Muscle of arm (tissue), 12 donors: ENCODE data around the gene B4GALT3. TPM values are rescaled to one million over a fixed set of nuclear protein-coding genes. Genes with fewer than 3 reads are reported as not detected.
A peak's percentile ranks its signal among the peaks of the same experiment; 100 is the strongest.

Source experiments
- DNase-seq: peaks from one replicate; pipeline ENCODE4 v3.0.0-alpha.2; 2013
- polyA plus RNA-seq, 12 donors: library from polyadenylated mRNA; unstranded; fragments of 120-200 nt; gene quantifications; one replicate each; pipeline ENCODE4 v1.2.1, GENCODE V29; 2013; ENCODE audit not compliant: insufficient read length in 12 of 12

The B4GALT3 gene
- polyA plus RNA-seq, 12 donors = 18.8 to 41.2 (median 24.5) TPM; not detected in 1

- no peak for DNase-seq
Observed at GRCh38 chr1:161209790-161210409, 32.6 kb upstream of the B4GALT3 start.

GRCh38 chr1:161207173-161207572, 29.9 kb upstream of the B4GALT3 start:
- no peak for DNase-seq

DNA sequence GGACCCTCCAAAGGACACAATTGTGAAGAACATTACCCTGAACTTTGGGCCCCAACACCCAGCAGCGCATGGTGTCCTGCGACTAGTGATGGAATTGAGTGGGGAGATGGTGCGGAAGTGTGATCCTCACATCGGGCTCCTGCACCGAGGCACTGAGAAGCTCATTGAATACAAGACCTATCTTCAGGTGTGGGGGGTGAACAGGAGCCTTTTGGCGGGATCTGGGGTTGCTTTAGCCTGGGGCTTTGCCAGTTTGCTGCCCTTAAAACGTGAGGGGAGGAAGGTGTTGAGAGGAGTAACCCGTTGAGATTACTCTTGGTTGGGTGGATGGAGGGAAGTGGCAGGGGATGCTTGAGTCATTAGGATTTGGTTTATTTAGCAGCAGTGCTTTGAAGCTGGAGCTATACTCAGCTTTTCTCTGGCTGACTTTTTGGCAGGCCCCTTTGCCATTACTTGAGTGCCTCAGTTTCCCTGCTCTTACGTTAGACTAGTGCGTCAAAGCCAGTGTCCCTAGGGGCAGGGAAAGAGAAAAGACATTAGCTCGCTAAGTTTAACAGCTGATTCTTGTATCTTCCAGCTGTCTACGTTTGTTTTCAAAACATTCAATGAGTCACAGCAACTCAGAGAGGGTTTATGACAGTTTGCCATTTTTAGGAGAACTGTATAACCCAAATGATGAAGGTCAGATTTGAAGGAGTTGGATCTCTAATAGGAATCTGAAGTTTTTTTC, 29.3 kb upstream of the B4GALT3 start:
- DNase-seq = no peak

GRCh38 chr1:161201836-161202712, 24.8 kb upstream of the B4GALT3 start, which contains the start of gene NDUFS2:
Gene NDUFS2, plus strand, starts transcription at chr1:161202367. Its CDS starts 19 bp downstream, at chr1:161202386.
- peak; percentile 98 for DNase-seq

- peak; percentile 70 for DNase-seq
Observed at GRCh38 chr1:161200992-161201835, 23.9 kb upstream of the B4GALT3 start.

- DNase-seq = no peak
Observed at GRCh38 chr1:161200421-161200991, 23.2 kb upstream of the B4GALT3 start.

- DNase-seq = no peak
Observed at GRCh38 chr1:161199506-161200139, 22.3 kb upstream of the B4GALT3 start.

DNA sequence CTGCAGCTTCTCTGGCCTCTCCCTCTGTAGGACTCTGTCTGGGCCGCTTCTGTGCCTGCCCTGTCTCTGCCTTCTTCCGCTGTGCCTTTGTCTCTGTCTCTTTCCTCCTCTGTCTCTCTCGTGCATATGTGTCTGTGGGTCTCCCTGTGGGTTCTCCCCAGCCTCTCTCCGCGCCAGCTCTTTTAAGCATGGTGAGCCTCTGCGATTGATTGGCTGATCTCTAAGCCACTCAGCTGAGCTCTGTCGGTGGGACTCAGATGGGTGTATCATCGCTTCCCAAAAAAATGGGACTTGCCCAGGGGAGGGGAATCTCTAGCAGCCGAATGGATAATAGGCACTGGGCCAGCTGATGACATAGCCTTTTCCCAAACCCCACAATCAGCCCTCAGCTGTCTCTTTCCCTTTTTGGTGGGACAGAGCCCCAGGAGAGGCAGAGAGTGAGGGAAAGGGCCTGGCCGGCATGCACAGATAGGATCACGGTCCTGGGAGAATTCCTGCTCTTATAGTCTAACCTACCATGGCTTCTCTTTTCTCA, 21.7 kb upstream of the B4GALT3 start, which contains the start of gene ADAMTS4:
Gene ADAMTS4 (minus strand): TSS at position 158 of the 535 bp plus-strand sequence. CDS start 427 bp downstream, outside the sequence.
- peak; percentile 87 for DNase-seq

DNA sequence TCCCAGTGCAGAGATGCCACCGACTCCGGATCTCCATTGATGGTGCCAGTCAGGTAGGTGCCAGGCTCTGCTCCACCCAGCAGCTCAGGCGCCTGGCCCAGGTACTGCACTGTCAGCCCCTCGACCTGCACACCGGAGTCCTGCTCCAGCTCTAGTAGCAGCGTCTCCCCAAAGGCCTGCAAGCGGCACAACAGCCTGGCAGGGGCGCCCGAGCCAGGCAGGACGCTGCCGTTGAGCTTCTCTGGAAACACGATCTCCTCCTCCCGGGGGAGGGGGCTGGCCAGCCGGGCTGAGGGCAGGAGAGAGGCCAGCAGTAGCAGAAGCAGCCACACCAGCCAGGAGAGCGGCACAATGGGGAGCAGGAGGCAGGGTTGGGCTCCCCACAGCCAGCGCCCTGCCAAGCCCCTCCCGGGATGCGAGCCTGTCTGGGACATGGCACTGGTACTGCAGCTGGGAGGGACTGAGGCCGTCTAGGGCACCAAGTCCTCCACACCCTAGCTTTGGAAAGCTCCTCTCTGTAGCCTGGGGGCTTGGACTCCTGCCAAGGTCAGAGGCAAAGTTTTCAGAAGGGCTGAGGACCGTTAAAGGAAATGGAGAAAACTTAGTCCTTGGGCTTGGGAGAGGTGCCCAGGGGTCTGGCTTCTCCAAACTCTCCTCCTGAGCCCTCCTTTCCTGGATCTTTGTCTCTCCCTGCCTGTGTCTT, 21.0 kb upstream of the B4GALT3 start:
- DNase-seq = peak; percentile 59

DNA sequence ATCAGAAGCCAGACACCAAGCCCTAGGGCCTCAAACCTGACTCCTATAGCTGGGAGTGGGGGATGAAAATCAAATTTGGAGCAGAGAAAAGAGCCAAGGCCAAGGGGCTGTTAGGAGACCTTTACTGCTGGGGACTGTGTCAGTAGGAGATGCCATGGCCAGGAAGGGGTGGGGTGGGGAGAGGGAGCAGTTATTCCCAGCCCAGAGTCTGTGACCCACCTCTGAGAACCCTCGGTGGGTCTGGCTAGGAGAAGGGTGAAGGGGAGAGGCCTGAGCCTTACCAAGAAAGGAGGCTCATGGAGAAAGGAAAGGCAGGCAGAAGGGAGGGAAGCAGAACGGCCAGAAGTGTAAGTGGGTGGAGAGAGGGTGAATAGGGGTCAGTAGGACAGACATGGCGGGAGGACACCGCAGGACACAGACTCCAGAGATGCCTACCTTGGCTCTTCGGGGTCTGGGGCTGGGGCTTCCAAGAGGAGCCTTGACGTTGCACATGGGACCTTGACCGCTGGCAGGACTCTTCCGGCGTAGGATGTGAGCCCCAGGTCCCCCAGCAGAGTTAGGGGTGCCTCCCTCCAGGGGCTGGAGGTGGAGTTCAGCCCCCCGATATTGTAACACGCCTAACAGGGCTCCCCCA, 20.4 kb upstream of the B4GALT3 start:
- DNase-seq = no peak

DNA sequence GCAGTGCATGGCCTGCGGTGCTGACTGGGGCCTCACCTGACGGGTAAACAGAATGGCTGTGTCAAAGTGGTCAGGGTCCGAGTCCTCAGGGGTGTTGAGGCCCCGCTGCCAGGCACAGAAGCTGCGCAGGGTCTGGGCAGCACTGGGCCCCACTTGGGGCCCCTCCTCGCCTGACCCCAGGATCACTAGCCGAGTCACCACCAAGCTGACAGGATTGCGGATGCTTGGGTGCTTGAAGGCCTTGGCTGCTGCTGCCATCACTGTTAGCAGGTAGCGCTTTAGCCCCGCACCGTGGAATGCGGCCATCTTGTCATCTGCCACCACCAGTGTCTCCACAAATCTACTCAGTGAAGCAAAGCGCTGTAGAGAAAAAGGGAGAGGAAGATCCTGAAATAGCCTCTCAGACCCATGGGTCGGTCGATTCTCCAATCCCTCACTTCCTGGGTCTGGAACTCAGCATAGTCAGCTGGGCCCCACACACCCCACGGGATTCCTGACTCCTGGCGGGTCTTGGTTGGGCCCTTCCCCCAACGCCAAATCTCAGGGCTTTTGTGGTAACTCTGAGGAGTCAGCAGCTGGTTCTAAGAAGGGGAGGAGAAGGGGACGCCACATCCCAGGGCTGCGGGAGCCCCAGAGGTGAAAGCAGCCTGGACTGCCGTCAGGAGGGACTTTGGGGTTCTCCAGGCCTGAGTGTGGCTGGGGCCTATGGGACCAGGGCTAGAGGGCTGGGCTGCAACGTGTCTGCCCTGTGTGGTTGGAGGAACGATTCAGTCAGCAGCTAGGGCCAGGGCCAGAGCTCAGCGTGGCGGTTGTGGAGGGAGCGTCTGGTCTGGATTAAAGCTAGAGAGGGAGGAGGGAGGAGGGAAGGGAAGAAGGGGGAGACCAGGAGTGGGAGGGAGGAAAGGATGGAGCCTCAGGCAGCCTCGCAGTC, 19.5 kb upstream of the B4GALT3 start:
- DNase-seq = peak; percentile 91

- DNase-seq = no peak
Observed at GRCh38 chr1:161196111-161196510, 18.8 kb upstream of the B4GALT3 start.

DNA sequence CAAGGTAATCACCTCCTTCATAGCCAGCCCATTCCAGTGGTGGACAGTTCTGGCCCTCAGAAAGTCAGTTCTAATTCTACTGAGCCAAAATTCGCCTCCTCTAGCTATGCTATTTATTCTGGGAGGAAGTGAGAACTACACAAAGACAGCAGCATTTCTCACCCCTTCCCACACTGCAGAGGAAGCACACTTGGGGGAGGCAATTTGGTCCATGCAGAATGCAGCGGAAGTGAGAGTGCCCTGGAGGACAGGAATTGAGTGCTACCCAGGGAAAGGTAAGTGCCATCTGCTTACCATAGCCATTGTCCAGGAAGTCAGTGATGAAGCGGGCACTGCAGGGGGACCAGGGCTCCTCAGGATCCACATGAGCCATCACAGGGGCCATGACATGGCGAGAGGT, 17.9 kb upstream of the B4GALT3 start:
- DNase-seq = no peak

- no peak for DNase-seq
Observed at GRCh38 chr1:161193561-161194235, 16.4 kb upstream of the B4GALT3 start.

DNA sequence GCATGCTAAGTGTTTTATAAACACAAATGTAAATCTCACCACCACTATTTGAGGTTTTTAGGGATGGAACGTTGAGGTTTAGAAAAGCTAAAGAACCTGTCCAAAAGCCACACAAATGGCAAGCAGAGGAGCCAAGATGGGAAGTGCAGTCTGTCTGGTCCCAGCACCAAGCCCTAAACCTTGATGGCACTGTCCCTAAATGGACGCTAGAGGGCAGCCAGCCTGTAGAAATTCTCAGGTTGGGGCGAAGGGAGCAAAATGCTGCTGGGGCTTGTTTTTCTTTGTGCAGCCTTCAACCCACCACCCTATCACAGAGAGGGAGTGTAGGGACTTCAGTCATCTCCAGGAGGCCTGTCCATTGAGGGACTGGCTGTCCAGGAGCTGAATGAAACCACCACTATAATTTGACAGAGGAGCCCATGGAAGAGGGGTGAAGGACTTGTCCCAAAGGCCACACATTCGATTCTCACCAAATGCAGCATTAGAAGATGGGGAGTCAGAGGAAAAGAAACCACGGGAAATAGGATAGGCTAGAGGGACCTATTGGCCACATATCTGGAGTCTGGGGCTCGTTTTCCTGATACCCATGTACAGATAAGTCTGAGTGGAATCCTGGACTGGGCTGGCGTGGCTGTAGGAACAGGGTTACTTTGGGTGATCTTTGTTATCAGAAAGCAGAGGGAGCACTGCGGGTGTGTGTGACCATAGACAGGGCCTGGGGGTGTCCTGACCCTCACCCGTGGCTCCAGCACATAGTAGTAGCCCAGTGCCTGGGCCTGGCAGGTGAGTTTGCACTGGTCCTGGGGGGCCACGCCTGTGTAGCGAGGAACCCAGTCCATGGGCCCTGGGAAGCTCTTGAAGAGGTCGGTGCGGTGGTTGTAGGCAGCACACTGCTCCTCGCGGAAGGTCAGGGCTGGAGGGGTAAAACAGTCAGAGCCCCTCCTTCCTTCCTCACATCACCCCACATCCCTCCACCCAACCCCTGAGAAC, 15.5 kb upstream of the B4GALT3 start:
- peak; percentile 67 for DNase-seq

DNA sequence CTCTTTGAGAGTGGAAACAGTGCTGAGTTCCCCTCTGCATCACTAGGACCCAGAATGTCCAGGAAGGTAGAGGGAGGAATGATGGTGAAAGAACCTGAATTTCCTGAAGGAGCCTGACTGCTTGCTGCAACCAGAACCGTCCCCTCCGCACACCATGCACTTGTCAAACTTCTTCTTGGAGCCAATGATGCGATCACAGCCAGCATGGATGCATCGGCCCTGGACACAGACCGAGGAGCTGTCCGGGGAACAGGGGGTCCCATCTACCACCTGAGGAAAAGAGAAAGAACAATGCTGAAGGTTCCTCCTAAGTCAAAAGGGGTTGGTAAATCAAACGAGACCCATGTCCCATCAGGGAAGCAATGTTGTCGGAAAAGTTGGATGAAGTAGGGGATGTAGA, 14.7 kb upstream of the B4GALT3 start:
- no peak for DNase-seq
